Neural cell (in vitro differentiated cells): ENCODE measurements around the gene SHMT2. TPM values are rescaled to one million over a fixed set of nuclear protein-coding genes. Genes with fewer than 3 reads are reported as not detected.

Source experiments
- H2AFZ ChIP-seq: fragments of 200-600, 300-800 bp; sonication (generic), shearing (Covaris generic); 2 replicates; pipeline ENCODE4 v1.6.0; 2014; ENCODE audit warnings: low read depth, mild to moderate bottlenecking, antibody characterized with exemption, low read length, moderate library complexity
- H3F3A ChIP-seq: fragments of 200-600 bp; shearing (Covaris generic); 2 replicates; pipeline ENCODE4 v1.6.1; 2016; ENCODE audit warnings: mild to moderate bottlenecking, moderate library complexity, mixed read lengths, antibody characterized with exemption, low read length; ENCODE audit not compliant: insufficient read depth, poor library complexity, severe bottlenecking
- H3K27ac ChIP-seq: fragments of 200-600, 300-800 bp; sonication (generic), shearing (Covaris generic); 2 replicates; pipeline ENCODE4 v1.5.1; 2014; ENCODE audit warnings: mild to moderate bottlenecking, low read length, moderate library complexity
- H3K27me3 ChIP-seq: fragments of 300-800, 200-600 bp; sonication (generic), shearing (Covaris generic); 2 replicates; pipeline ENCODE4 v1.6.0; 2014; ENCODE audit warnings: mild to moderate bottlenecking, low read depth, low read length, moderate library complexity; ENCODE audit not compliant: insufficient read depth
- H3K36me3 ChIP-seq: fragments of 300-800, 200-600 bp; sonication (generic), shearing (Covaris generic); 2 replicates; pipeline ENCODE4 v1.5.1; 2014; ENCODE audit warnings: mild to moderate bottlenecking, antibody characterized with exemption, low read length, moderate library complexity; ENCODE audit not compliant: insufficient read depth
- H3K4me2 ChIP-seq: fragments of 300-800, 200-600 bp; sonication (generic), shearing (Covaris generic); 2 replicates; pipeline ENCODE4 v1.6.0; 2014; ENCODE audit warnings: mild to moderate bottlenecking, low read length
- H3K4me3 ChIP-seq: fragments of 300-800, 200-600 bp; sonication (generic), shearing (Covaris generic); 2 replicates; pipeline ENCODE4 v1.5.1; 2014; ENCODE audit warnings: mild to moderate bottlenecking, low read length, moderate library complexity
- H3K79me2 ChIP-seq: fragments of 200-600 bp; shearing (Covaris generic); replicated peaks from 2 replicates; pipeline ENCODE4 v1.6.0; 2014; ENCODE audit warnings: mild to moderate bottlenecking, low read length, moderate library complexity; ENCODE audit not compliant: insufficient read depth
- H3K9ac ChIP-seq: fragments of 300-800, 200-600 bp; sonication (generic), shearing (Covaris generic); 2 replicates; pipeline ENCODE4 v1.6.1; 2016; ENCODE audit warnings: mild to moderate bottlenecking, low read length, mixed read lengths
- H3K9me2 ChIP-seq: fragments of 200-600 bp; shearing (Covaris generic); 2 replicates; pipeline ENCODE4 v1.6.1; 2016; ENCODE audit warnings: mild to moderate bottlenecking, low read length, mixed read lengths; ENCODE audit not compliant: insufficient read depth
- H3K9me3 ChIP-seq: fragments of 200-600, 300-800 bp; sonication (generic), shearing (Covaris generic); 2 replicates; pipeline ENCODE4 v1.6.1; 2016; ENCODE audit warnings: mild to moderate bottlenecking, mixed run types, low read length, moderate library complexity, mixed read lengths
- H4K20me1 ChIP-seq: fragments of 200-600 bp; shearing (Covaris generic); 2 replicates; pipeline ENCODE4 v1.6.1; 2016; ENCODE audit warnings: mild to moderate bottlenecking, mixed run types; ENCODE audit not compliant: insufficient read depth
- EP300 ChIP-seq: fragments of 450-650 bp; conservative IDR thresholded peaks from 2 replicates; pipeline ENCODE4 v1.6.1; 2014; ENCODE audit warnings: antibody characterized with exemption, mild to moderate bottlenecking, moderate library complexity; ENCODE audit not compliant: poor library complexity, severe bottlenecking
- EZH2 ChIP-seq: fragments of 200-600, 300-800 bp; shearing (Covaris generic), sonication (generic); IDR thresholded peaks from 2 replicates; pipeline ENCODE4 v1.6.1; 2014; ENCODE audit warnings: antibody characterized with exemption, low read length, borderline replicate concordance, mild to moderate bottlenecking; ENCODE audit not compliant: insufficient read depth, poor library complexity, severe bottlenecking
- MXI1 ChIP-seq: fragments of 450-650 bp; conservative IDR thresholded peaks from 2 replicates; pipeline ENCODE4 v1.6.1; 2014; ENCODE audit warnings: antibody characterized with exemption, mild to moderate bottlenecking; ENCODE audit not compliant: poor library complexity, severe bottlenecking
- POLR2AphosphoS5 ChIP-seq: IDR thresholded peaks from 2 replicates; pipeline ENCODE4 v1.6.1; 2012
- RAD21 ChIP-seq: fragments of 450-650 bp; conservative IDR thresholded peaks from 2 replicates; pipeline ENCODE4 v1.6.1; 2014; ENCODE audit warnings: antibody characterized with exemption, mild to moderate bottlenecking, moderate library complexity
- SMC3 ChIP-seq: fragments of 450-650 bp; conservative IDR thresholded peaks from 2 replicates; pipeline ENCODE4 v1.6.1; 2014; ENCODE audit warnings: antibody characterized with exemption, mild to moderate bottlenecking, moderate library complexity; ENCODE audit not compliant: poor library complexity
- TAF1 ChIP-seq: IDR thresholded peaks from 2 replicates; pipeline ENCODE4 v1.6.1; 2012; ENCODE audit warnings: low read depth
- polyA plus RNA-seq: library from polyadenylated mRNA; depleted of rRNA; stranded (reverse); fragments of >200 nt; gene quantifications from 2 replicates; pipeline ENCODE4 v1.2.3, GENCODE V29; 2014
- TF ChIP-seq, protein P1 (sequence below): fragments of 450-650 bp; IDR thresholded peaks from 2 replicates; pipeline ENCODE4 v1.5.1; 2014; ENCODE audit warnings: antibody characterized with exemption, mild to moderate bottlenecking, moderate library complexity; ENCODE audit not compliant: poor library complexity, severe bottlenecking
- TF ChIP-seq, protein P2 (sequence below): IDR thresholded peaks from 2 replicates; pipeline ENCODE4 v1.6.1; 2012; ENCODE audit warnings: borderline replicate concordance

The SHMT2 gene
- polyA plus RNA-seq, 1 donor from 2014 or later: 38.2 TPM

DNA sequence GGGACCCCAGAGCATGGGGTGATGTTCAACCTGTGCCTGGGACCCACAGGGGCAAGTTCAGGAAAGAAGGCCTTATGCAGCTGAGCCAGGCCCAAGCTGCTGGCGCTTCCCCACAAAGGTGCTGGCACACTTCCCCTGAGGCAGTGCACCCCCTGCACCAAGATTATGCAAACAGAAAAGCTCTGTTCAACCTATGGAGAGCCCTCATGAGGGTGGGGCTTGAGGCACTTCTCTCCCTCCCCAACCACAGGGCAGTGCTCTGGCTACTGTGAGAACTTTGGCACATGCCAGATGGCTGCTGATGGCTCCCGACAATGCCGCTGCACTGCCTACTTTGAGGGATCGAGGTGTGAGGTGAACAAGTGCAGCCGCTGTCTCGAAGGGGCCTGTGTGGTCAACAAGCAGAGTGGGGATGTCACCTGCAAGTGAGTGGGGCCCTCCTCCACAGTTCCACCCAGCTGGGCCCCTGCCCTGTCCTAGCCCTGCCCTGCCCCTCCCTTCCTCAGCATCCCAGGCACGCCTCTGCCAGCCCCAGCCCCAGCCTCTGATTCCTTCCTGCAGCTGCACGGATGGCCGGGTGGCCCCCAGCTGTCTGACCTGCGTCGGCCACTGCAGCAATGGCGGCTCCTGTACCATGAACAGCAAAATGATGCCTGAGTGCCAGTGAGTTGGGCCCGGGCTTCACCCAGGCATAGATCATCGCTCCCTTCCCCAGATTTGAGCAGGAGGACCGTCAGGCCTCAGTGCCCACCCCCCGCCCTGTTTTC, 18.4 kb upstream of the SHMT2 start:
- Histone ChIP-seq H3F3A (no peaks in the 10 kb centered on the region), H4K20me1 (no peaks in the 10 kb centered on the region), H3K4me3 (no peak overlapping the region), H2AFZ (no peak overlapping the region), H3K9ac (no peak overlapping the region), H3K27ac (no peak overlapping the region), H3K9me3 (no peaks in the 10 kb centered on the region), H3K27me3 (peaks cover 22% of the 10 kb centered on the region), H3K4me2 (no peak overlapping the region), H3K9me2 (no peaks in the 10 kb centered on the region), H3K79me2 (no peaks in the 10 kb centered on the region), H3K36me3 (peaks cover 6% of the 10 kb centered on the region)
- TF ChIP-seq RAD21: no peak
- TF ChIP-seq, protein P1, sequence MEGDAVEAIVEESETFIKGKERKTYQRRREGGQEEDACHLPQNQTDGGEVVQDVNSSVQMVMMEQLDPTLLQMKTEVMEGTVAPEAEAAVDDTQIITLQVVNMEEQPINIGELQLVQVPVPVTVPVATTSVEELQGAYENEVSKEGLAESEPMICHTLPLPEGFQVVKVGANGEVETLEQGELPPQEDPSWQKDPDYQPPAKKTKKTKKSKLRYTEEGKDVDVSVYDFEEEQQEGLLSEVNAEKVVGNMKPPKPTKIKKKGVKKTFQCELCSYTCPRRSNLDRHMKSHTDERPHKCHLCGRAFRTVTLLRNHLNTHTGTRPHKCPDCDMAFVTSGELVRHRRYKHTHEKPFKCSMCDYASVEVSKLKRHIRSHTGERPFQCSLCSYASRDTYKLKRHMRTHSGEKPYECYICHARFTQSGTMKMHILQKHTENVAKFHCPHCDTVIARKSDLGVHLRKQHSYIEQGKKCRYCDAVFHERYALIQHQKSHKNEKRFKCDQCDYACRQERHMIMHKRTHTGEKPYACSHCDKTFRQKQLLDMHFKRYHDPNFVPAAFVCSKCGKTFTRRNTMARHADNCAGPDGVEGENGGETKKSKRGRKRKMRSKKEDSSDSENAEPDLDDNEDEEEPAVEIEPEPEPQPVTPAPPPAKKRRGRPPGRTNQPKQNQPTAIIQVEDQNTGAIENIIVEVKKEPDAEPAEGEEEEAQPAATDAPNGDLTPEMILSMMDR: no peak
- TF ChIP-seq EP300: no peak
- TF ChIP-seq SMC3: no peak
- TF ChIP-seq EZH2: no peak
- TF ChIP-seq, protein P2, sequence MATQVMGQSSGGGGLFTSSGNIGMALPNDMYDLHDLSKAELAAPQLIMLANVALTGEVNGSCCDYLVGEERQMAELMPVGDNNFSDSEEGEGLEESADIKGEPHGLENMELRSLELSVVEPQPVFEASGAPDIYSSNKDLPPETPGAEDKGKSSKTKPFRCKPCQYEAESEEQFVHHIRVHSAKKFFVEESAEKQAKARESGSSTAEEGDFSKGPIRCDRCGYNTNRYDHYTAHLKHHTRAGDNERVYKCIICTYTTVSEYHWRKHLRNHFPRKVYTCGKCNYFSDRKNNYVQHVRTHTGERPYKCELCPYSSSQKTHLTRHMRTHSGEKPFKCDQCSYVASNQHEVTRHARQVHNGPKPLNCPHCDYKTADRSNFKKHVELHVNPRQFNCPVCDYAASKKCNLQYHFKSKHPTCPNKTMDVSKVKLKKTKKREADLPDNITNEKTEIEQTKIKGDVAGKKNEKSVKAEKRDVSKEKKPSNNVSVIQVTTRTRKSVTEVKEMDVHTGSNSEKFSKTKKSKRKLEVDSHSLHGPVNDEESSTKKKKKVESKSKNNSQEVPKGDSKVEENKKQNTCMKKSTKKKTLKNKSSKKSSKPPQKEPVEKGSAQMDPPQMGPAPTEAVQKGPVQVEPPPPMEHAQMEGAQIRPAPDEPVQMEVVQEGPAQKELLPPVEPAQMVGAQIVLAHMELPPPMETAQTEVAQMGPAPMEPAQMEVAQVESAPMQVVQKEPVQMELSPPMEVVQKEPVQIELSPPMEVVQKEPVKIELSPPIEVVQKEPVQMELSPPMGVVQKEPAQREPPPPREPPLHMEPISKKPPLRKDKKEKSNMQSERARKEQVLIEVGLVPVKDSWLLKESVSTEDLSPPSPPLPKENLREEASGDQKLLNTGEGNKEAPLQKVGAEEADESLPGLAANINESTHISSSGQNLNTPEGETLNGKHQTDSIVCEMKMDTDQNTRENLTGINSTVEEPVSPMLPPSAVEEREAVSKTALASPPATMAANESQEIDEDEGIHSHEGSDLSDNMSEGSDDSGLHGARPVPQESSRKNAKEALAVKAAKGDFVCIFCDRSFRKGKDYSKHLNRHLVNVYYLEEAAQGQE: no peak
- no peak for TF ChIP-seq MXI1
- TF ChIP-seq POLR2AphosphoS5: no peak
- TF ChIP-seq TAF1: no peak

DNA sequence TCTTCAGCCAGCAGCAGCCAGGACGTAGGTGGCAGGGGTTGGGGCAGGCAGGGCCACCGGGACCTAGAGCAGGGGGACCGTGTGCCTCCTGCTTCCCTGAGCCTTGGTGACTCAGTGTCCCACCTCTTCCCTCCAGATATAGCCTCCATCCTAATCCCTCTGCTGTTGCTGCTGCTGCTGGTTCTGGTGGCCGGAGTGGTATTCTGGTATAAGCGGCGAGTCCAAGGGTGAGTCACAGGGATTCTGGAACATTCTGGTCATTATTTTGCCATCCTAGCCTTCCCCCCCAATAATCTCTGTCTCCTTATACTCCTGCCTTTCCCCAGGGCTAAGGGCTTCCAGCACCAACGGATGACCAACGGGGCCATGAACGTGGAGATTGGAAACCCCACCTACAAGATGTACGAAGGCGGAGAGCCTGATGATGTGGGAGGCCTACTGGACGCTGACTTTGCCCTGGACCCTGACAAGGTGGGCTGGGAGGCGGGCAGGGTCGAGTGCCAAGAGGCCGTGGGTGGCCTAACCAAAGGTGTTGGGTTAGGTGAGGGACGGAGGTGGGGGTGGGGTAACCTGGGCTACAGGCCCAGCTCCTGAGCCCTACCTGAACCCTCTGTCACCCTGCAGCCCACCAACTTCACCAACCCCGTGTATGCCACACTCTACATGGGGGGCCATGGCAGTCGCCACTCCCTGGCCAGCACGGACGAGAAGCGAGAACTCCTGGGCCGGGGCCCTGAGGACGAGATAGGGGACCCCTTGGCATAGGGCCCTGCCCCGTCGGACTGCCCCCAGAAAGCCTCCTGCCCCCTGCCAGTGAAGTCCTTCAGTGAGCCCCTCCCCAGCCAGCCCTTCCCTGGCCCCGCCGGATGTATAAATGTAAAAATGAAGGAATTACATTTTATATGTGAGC, 17.5 kb upstream of the SHMT2 start:
- H3F3A ChIP-seq: no peaks in the 10 kb centered on the region
- H3K36me3 ChIP-seq: peaks cover 6% of the 10 kb centered on the region
- no peaks in the 10 kb centered on the region for H3K79me2 ChIP-seq
- no peak overlapping the region for H3K4me3 ChIP-seq
- H3K4me2 ChIP-seq: no peak overlapping the region
- no peaks in the 10 kb centered on the region for H4K20me1 ChIP-seq
- peaks cover 29% of the 10 kb centered on the region for H3K27me3 ChIP-seq
- no peak overlapping the region for H3K9ac ChIP-seq
- H3K27ac ChIP-seq: no peak overlapping the region
- no peaks in the 10 kb centered on the region for H3K9me2 ChIP-seq
- no peak overlapping the region for H2AFZ ChIP-seq
- TF ChIP-seq SMC3 (no peak), MXI1 (no peak), RAD21 (no peak), EZH2 (no peak), POLR2AphosphoS5 (no peak), TAF1 (no peak), EP300 (no peak)
- TF ChIP-seq, protein P2: no peak
- TF ChIP-seq, protein P1: no peak
- no peaks in the 10 kb centered on the region for H3K9me3 ChIP-seq
